T-helper 2 cell (primary cell): ENCODE measurements around the gene ANGPT4.

Experiments used
- DNase-seq, 5 experiments: peaks; one replicate each; pipeline versions ENCODE4 v3.0.0 to v3.0.0-alpha.2; 2012 to 2022

The ANGPT4 gene

DNA sequence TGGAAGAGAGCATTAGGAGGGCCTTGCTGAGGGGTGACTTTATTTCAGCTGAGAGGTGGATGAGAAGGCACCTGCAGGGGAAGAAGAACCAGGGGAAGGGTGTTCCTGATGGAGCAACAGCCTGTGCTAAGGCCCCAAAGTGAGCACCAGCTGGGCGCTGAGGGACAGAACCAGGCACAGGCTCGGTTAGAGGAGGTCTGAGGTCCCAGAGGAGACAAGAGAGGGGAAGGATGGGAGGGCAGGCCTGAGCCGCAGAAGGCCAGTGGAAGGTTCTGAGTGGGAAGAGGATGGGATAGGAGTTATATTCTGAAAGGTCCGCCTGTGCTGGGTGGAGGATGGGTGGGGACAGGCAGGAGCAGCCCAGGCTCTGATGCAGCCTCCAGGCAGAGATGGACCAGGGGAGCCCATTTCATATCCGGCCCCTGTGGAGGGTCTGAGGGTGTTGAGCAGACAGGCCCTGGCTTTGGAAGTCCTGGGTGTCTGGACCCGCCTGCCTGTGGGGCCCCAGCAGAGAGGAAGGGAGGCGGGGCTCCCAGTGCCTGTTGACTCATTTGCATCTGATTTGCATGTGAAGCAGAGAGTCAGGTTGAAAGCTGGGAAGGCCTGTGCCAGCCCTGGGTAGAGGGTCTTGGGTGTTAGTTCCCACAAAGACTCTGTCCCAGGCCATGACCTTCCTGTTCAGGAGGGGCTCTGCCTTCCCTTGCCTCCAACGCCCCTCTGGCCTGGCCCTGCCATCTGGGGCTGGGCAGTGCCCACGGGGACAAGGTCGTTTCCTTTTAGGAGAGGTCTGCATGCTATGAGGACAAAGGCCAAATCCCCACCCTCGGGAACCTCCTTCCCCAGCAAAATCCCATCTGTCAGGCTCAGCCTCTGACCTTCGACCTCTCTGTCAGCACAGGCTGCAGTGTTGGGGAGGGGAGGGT, 93.2 kb downstream of the ANGPT4 start:
- no peak for DNase-seq

DNA sequence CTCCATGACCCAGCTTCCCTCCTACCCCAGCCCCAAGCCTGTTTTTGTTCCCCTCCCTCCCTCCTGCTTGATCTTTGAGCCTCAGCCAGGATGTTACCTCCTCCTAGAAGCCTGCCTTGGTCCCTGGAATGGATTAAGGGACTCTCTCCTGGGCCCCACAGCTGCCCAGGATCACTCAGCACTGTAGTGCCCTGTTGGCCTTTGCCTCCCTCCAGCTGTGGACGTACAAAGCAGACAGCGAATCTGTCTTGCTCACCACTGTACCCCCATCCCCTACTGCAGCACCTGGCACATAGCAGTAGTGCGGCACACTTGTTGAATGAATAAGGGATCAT, 94.4 kb downstream of the ANGPT4 start:
- DNase-seq, result no peak

DNA sequence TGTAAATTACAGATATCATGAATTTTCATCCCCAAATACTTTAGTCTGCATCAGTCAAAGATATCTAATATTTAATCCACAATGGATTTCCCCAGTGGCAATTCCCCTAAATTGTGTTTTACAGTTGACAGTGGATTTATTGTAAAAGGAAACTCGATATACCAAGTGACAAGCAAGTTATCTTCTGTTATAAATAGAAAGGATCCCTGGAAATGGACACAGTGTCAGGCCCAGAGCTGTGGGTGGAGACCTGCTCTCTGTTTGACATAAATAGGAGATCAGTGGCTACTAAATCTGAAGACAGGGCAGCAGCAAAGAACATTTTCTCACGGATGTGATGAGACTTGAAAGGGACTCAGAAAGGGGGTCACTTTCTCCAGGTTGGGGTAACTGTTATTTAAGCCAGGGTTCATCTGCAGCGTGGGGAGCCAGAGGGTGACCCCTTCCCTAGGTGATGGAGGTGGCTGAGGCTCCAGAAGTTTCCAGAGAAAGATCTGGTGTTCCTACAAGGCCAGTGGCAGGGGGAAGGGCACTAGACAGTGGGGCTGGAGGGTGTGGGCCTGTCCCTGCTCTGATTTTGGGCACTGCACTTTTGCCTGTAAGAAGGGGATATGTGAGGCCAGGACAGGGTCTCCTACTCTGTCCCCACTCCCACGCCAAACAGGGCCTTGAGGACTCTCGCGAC, 94.9 kb downstream of the ANGPT4 start:
- DNase-seq, result no peak

DNA sequence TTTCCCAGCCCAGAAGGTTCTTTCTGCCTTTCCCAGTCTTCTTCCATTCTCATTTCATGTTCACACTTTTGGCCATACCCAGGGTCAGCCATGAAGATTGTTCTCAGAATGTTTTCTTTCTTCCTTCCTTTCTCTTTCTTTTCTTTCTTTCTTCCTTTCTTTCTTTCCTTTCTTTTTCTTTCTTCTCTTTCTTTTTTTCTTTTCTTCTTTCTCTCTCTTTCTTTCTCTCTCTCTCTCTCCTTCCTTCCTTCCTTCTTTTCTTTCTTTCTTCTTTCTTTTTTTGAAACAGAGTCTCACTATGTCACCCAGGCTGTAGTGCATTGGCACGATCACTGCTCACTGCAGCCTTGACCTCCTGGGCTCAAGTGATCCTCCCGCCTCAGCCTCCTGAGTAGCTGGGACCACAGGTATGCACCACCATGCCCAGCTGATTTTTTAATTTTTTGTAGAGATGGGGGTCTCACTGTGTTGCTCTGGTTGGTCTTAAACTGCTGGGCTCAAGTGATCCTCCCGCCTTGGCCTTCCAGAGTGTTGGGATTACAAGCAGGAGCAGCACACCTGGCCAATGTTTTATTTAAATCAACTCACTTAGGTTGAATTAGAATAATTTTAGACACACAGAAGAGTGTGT, 95.7 kb downstream of the ANGPT4 start:
- no peak for DNase-seq
